ENCODE measurements around the gene ATF1.
"Not testable (repeated sequence)": the region's sequence is repeated elsewhere in the genome, so short reads cannot be mapped to it uniquely, and the experiment has no call there.

The ATF1 gene

DNA sequence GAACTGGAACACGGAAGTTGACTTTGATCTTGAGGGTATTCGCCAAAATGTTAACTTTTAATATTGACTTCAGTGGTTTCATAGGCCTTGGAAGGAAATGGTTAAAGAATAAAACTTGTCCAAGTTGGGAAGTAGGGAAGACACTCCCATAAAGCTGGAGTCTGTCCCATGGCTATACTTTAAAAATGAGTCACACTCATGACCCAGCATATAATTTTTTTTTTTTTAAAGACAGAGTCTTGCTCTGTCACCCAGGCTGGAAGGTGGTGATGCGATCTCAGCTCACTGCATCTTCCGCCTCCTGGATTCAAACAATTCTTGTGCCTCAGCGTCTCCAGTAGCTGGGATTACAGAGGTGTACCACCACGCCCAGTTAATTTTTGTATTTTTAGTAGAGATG is 98.4 kb downstream of the ATF1 start:
- no peak for DNase-seq (ENCODE audit: low spot score)

GRCh38 chr12:50865266-50865665 is 101.4 kb downstream of the ATF1 start:
- DNase-seq (ENCODE audit: low spot score), result no peak

- not testable (repeated sequence) for DNase-seq (ENCODE audit: low spot score)
Observed at GRCh38 chr12:50868881-50869280, 105.0 kb downstream of the ATF1 start.

Measured in hematopoietic multipotent progenitor cell treated with erythropoietin and hydrocortisone succinate and interleukin-3 and kit ligand, for 17 days (in vitro differentiated cells).